ENCODE measurements around the gene CAMSAP1.
"Not testable (repeated sequence)": the region's sequence is repeated elsewhere in the genome, so short reads cannot be mapped to it uniquely, and the experiment has no call there.

CAMSAP1 gene

DNA sequence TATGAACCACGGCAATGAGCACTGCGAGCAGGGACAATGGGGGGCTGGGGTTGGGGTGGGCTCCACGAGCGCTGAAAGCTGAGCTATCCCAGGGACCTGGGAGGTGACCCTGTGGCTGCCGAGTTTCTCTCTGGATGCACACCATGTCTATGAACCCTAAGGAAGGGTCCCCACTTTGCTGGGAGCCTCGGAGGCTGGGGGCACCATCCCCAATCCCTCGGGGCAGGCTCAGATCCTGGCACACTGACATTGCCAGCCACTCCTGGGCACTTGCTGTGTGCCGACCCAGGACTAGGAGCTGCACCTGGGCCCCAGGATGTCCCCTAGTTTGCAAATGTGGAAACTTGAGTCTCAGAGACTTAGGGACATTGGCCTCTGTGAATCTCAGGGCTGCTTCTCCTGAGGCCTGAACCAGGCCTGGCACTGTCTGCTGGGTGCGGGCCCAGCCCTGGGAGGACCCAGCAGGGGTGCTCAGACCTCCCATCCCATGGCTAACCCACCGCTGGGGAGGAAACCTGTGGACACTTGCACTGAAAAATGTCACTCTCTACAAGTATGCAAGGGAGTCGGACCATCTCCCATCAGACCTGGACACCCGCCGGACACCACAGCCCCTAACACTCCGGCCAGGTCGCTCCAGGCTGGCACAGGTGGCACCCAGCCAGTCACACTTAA, 13.0 kb upstream of the CAMSAP1 start:
- no peak for DNase-seq

DNA sequence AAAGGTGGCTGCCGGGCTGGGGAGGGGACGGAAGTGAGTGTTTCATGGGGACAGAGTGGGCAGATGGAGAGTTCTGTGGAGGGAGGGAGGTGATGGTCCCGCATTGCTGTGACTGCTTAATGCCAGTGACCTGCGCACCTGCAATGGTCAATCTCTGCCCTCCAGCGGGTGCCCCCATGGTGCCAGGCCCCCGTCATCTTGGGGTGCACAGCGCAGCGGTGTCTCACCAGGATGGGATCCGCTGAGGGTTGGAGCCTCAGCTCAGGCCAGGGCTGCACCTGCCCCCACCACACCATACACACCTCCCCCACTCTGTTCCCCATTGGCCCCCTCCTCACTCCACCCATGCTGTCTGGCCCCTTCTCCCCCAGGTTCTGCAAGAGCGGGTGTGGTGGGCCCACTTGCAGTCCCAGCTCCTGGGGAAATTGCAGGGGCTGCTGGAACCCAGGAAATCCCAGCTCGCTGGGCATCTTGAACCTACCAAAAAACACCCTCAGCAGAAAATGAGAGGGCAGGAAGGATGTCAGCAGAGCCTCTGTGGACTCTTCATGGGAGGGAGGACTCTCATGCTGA, 12.1 kb upstream of the CAMSAP1 start:
- no peak for DNase-seq

DNA sequence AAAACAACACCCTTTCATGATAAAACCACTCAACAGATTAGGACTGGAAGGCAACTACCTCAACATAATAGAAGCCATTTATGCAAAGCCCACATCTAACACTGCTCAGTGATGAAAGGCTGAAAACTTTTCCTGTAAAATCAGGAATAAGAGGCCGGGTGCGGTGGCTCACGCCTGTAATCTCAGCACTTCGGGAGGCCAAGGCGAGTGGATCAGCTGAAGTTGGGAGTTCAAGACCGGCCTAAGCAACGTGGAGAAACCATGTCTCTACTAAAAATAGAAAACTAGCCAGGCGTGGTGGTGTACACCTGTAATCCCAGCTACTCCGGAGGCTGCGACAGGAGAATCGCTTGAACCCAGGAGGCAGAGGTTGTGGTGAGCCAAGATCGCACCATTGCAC, 8.9 kb upstream of the CAMSAP1 start:
- DNase-seq, result not testable (repeated sequence)

DNA sequence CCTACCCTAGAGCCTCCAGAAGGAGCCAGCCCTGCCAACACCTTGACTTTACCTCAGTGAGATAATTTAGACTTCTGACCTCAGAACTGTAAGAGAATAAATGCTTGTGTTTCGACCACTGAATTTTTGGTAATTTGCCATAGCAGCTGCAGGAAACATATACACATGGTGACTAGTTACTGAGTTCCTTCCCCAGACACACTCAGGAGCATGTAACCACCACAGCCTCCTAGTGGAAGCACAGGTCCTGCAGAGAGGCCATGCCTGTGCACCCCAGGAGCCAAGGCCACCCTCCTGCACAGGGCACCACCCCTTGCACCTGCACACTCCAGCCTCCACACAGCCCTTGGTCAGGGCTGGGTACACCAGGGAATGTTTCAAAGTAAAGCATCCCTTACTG, 7.6 kb upstream of the CAMSAP1 start:
- no peak for DNase-seq

DNA sequence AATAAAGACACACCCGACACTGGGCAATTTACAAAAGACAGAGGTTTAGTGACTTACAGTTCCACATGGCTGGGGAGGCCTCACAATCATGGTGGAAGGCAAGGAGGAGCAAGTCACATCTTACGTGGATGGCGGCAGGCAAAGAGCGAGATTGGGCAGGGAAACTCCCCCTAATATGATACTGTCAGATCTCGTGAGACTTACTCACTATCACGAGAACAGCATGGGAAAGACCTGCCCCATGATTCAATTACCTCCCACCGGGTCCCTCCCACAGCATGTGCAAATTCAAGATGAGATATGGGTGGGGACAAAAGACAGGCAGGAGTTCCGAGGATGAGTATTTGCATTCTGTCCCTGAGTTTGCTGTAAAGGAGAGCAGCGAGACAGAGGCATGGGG, 3.9 kb upstream of the CAMSAP1 start:
- not testable (repeated sequence) for DNase-seq

DNA sequence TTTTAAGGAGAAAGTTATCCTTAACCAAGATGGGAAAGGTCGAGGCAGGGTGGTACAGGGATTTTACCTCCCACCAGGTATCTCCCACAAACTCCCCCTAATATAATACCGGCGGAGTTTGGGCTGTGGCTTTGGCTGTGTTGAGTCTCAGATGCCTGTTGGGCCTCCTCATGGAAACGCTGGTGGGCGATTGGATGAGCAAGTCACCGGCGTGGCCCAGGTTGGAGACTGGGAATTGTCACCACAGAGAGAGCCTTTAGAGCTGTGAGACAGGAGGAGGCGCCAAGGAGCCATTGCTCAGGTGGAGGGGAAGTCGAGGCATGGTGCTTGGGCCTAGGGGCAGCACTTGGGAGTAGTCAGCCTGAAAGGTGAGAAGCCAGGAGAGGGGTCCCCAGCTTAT, 3.4 kb upstream of the CAMSAP1 start:
- no peak for DNase-seq

DNA sequence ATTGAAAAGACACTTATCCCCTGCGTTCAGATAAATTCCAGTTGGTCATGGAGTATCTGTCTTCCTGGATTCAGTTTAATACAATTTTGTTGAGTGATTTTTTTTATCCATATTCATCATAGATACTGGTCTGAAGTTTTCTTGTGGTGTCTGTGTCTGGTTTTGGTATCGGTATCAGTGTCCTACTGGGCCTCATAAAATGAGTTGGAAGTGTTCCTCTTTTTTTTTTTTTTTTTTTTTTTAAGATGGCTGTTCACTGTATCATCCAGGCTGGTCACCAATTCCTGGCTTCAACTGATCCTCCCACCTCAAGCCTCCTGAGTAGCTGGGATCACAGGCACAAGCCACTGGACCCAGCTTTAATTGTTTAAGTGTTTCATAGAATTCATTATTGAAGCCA, 2.9 kb upstream of the CAMSAP1 start:
- DNase-seq, result no peak

DNA sequence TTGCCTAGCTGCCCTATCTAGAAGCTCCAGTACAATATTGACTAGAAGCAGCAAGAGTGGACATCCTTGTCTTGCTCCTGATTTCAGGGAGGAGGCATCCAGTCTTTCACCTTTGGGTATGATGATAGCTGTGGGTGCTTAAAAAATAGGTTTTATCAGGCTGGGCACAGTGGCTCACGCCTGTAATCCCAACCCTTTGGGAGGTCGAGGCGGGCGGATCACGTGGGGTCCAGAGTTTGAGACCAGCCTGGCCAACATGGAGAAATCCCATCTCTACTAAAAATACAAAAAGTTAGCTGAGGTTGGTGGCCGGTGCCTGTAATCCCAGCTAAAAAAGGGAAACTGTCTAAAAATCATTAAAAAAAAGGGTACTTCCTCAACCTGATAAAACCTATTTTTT, 2.0 kb upstream of the CAMSAP1 start:
- no peak for DNase-seq

DNA sequence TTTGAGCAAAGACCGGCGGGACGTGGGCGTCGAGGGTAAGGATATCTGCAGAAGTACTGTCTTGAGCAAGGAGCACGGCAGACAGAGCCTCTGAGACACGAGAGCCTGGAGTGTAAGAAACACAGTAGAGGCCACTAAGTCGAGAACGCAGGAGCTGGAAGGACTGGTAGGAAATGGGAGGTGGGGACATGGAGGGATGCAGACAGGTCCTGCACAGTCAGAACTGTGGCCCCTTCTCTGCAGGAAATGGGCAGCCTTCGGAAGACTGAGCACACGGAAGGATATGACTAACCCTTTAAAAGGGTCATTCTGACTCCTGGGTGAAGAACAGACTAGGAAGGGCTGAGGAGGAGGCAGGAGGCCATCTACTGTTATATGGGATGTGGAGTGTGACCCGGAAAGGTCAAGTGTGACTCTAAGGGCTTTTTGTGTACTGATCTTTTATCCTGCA, 1.4 kb upstream of the CAMSAP1 start:
- no peak for DNase-seq

DNA sequence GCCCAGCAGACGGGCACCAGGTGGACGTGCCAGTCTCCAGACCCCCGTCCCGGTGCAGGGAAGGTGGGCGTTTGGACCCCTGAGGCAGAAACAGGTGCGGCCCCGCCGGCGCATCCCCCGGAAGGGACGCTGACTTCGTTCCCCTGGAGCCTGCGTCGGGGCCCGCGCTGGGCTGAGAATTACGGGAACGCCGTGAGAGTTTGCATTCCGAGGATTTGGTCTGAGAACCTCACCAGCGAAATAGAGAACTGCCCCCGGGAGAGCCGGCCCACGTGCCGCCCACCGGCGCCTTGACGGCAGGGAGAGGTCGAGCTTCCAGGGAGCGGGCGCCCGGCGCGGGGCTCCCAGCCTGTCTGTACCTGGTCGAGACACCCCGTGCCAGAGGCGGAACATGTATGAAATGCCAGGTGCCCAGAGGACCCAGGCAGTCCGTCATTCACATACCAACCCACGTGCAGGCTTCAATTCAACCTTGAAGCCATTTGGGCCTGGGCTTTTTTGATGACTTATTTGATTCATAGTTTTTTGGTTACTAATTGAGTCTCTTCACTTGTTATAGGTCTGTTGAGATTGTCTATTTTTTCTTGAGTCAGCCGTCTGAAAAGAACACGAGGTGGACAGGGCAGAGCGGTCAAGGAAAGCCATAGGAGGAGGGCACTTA, 877 bp upstream of the CAMSAP1 start:
- no peak for DNase-seq

DNA sequence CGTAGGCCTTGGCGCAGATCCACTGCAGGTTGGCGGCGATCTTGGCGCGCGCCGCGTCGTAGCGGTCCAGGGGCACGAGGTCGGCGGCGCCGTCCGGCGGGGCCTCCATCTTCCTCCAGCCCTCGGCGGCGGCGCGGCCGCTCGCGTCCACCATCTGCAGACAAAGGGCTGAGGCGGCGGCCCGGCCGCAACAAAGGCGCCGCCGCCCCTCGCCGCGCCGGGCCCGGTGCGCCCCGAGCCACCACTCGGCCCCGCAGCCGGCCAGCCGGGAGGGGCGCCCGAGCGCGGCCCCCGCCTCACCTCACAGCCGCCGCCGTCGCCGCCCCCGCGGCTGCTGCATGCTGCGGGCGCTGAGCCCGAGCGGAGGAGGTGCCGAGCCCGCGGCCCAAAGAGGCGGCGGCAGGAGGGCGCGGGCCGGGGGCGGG, 328 bp downstream of the CAMSAP1 start:
- DNase-seq, result no peak

DNA sequence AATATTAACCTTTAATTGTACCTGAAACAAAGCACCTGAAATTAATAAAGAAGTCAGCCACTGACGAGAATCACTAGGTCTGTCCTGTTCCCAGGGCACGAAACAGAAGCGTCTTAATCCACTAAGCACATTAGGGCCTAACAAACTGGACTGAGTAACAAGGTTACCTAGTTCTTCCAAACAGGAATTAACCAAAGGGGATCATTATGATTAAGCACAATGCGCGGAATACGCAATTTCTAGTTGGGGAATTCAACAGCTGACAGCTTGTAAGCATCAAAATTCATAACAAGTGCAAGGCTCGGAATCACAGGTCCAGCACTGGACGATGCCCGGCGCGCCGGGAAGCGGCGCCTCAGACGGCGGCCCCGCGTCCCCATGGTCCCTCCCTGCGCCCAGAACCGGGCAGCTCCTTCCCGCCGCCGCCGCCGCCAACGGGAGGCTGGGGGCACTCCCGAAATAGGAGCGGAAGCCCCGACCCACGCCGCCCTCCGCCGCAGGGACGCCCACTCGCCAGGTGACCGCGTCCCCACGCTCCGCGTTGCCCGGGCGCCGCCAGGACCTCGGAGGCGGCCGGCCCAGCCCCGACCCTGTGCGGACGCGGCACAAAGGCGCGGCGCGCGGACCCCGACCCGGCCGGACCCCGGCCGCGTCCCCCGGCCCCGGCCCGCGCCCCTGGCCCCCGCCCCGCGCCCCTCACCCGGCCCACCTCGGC, 898 bp downstream of the CAMSAP1 start:
- DNase-seq, result no peak

DNA sequence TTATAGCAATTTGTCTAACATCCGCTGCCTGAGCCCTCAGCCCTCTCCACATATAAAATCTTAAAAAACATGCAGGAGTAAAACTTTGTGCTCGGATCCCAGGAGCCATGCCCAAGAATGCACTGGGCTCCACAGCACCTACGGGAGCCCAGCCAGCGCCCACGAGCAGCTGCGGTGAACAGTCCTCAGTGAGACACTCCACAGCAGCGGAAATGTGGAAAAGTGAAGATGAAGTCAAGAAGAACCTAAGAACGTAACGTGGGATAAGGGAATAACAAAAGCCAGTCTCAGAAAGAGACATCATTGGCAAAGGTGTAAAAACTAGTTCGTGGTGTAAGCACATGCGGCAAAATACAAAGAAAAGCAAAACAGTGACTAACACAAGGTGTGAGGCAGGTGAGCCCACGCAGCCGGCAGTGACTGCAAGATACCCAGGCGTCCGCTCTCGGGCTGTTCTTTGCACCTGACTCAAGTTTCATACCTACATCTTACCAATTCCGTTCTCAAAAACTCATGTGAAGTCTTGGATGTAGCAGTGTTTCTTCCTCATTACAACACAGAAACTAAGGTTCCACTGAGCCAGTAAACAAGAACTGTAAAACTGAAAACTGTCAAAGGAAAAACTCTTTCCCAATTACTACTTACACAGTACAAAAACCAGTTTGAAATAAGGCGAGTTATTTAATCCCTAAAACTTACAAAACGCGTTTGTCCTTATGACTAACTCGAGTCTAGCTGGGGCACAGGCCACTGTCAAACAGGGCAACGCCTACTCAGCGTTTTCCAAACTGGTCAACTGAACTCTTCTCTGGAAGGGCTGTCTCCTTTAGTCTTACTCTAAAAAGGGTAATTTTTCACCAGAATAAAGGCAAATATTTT, 1.7 kb downstream of the CAMSAP1 start:
- peak in 1 of 2 donors; percentile 28 for DNase-seq

DNA sequence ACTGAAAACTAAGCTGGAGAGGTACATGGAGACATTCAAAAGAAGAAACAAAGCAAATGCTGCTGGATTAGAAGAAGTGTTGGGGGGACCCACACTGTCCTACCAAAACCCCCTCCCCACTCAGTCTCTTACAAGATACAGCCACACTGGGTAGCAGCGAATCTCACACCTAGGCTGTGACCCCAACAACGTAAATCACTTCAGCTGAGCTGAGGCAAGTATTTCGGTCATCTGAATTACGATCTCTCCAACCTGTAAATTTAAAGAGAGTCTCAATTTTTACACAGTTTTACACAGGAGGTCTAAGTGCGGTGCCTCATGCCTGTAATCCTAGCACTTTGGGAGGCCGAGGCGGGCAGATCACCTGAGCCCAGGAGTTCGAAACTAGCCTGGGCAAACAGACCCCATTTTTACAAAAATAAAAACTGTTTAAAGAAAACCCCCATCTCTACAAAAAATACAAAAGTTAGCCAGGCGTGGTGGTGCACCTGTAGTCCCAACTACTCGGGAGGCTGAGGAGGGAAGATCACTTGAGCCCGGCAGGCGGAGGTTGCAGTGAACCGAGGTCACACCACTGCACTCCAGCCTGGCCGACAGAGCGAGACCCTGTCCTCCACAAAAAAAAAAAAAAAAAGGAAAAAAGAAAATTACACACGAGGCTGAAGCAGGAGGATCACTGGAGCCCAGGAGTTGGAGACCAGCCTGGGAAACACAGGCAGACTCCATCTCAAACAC, 3.4 kb downstream of the CAMSAP1 start:
- DNase-seq, result no peak

DNA sequence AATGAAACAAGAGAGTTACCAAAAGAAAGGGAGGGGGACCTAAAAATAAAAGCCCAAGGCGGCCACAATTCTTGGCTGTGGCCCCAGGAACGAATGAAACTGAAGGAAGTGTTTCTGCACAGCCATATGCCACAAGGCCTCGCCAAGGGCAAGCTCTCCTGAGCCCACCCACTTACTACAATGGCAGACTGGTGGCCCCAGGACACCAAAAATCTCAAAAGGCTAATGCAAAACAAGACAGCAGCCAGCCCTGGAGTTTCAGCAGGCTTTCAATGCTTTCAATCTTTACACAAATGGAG, 4.0 kb downstream of the CAMSAP1 start:
- DNase-seq, result no peak

DNA sequence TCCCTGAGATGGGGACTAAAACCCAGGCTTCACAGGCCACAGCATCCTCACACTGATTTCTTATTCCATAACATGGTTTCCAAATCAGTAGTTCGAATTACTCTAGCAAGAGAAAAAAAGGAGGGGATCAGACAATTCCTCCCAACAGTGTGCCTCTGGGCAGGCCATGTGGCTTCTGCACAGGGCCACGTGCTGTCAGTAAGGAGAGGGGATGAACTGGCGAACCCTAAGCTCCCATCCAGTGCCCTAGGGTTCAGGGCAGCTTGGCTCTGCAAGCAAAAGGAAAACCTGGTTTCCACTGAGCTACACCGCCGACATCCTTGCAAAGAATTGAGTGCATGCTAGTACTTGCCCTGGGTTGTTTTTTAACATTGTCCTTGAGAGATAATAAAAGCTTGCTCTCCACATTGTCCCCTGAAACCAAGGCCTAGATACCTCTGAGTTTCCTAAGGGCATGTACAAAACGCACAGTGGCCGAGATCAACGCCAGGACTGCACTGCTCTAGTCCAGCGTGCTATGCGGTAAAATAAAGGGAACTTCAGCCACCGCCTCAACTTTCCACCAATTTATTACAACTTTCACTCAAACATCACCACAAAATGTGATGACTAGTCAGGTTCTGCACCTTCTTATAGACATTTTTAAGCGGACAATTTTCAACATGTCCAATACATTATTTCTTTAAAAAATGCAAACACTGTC, 4.5 kb downstream of the CAMSAP1 start:
- no peak for DNase-seq

DNA sequence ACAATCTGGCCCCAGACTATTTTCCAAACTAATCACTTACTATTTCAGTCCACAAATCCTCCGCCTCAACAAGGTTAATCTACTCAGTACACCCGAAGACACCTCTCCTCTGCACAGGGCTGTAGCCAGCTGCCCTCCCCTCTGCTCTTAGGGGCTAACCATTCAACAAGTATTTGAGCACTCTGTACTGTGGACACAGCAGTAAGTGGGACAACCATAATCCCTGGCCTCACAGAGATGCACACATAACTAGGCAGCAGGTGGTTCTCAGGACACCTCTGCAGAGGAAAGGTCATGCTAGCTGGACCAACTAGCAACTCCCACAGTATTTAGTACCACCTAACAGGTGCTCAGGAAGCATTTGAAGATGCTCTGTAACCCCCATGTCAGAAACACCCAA, 5.5 kb downstream of the CAMSAP1 start:
- DNase-seq, result no peak

DNA sequence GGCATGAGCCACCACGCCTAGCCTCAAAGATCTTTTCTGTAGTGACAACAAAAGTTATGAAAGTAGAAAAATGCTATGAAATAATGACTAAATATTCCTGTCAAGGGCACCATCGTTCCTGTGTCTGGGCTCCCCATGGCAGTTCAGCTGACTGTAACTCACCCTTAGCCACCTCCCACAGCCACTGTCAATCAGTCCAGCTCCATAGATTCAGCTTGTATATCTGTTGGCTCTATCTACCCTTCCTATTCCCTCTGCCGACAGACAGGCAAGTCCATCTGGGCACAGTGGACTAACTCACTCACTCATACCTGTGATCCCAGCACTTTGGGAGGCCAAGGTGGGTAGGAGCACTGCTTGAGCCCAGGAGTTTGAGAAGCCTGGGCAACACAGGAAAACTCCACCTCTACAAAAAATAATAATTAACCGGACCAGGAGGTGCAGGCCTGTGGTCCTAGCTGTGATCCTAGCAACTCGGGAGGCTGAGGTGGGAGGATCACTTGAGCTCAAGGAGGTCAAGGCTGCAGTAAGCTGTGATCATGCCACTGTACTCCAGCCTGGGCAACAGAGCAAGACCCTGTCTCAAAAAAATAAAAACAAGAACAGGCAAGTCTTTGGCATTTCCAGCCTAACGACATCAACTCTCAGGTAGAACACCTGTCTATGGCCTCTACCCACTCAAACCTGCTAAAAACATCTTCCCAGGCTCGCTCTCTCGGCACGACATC, 6.2 kb downstream of the CAMSAP1 start:
- no peak for DNase-seq

DNA sequence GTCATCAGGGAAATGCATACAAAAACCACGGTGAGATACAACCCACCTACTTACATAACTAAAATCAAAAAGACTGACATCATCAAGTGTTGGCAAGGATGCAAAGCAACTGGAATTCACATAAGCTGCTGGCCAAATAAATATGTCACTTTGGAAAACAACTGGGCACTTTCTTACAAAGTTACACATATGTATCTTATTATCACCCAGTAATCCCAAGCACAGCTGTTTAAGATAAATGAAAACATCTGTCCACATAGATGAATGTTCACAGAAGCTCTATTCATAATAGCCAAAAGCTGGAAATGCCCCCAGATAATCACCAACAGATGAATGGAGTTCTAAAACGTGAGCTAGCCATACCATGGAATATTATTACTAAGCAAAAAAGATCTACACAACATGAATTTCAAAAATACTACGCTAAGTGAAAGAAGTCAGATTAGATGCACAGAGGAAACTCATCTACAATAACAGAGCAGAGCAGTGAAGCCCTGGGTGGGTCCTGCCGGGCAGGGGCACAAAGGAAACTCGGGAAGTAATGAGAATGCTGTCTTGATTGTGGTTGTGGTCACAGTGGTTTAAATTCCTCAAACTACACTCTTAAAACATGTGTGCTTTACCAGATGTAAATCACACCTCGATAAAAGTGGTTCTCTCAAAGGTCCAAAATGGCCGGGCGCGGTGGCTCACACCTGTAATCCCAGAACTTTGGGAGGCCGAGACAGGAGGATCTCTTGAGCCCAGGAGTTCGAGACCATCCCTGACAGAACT, 8.5 kb downstream of the CAMSAP1 start:
- DNase-seq, result no peak

DNA sequence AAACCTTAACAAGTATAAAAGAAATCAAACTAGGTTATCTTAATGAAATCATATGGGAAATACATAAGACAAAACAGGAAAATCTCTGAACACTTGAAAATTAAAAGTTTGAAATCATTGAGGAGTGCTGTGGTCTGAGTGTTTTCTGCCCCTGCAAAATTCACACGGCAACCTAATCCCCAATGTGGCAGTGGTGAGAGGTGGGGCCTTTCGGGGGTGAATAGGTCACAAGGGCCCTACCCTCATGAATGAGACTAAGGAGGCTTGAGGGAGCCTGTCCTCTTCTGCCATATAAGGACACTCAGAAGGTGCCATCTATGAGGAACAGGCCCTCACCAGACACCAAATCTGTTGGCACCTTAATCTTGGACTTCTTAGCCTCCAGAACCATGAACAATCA, 10.7 kb downstream of the CAMSAP1 start:
- no peak for DNase-seq

Measured in CD4-positive, alpha-beta T cell treated with Interleukin-4 for 1 hour (primary cell).